Measurements from ENCODE around the gene PROK2. TPM values are rescaled to one million over a fixed set of nuclear protein-coding genes. Genes with fewer than 3 reads are reported as not detected.

PROK2 gene
- total and polyA plus RNA-seq, 4 donors: 0.24 to 0.84 (median 0.41) TPM

DNA sequence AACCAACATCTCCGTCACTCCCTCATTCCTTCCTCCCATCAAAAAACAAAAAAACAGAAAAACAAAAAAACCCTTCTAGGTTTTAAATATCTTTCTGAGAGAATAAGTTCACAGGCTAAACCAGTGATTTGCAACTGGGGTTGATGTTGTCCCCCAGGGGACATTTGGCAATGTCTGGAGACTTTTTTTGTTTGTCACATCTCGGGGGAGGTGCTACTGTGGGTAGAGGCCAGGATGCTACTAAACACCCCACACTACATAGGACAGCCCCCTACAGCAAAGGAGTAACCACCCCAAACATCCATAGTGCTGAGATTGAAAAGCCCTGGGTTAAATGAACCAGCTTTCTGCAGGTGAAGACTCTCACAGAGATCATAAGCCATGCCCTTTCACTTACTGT lies 17.0 kb upstream of the PROK2 start (continued):
- TF ChIP-seq GABPA (IDR thresholded peaks at IDR 0.05 in 1 of 2, conservative IDR thresholded peaks at IDR 0.05 in 1 of 2) (no peak), RAD21 (IDR thresholded peaks at IDR 0.05) (no peak), HNF4G (IDR thresholded peaks at IDR 0.05) (no peak)
- TF ChIP-seq, protein P1, sequence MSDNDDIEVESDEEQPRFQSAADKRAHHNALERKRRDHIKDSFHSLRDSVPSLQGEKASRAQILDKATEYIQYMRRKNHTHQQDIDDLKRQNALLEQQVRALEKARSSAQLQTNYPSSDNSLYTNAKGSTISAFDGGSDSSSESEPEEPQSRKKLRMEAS (IDR thresholded peaks at IDR 0.05): no peak

DNA sequence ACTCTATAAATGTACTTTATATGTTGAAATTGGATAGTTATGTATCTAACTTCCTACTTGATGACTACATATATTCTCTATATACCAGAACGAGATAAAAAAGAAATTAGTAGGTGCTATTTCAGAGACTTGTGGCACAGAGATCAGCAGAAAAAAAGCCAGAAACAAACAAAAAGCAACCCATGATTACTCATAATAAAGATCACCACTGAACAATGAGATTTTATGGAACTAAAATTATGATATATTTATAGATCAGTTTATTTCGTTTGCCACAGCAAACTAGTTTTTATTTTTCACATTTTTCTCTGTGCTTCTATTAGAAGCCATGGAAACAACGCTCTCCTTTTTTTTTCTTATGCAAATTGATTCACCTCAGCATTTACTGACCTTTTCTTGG lies 15.1 kb upstream of the PROK2 start:
- Histone ChIP-seq H3K4me3 (ENCODE audit: low read depth in 1 of 3, low read length in 3 of 3) (no peak overlapping the region), H3K36me3 (ENCODE audit: control insufficient read depth in 4 of 4, insufficient read depth in 3 of 4, low read depth in 1 of 4, low read length in 3 of 4) (no peaks in the 10 kb centered on the region), H3K9me3 (ENCODE audit: control insufficient read depth in 4 of 4, low read length in 3 of 4) (no peaks in the 10 kb centered on the region), H3K27ac (ENCODE audit: low read depth in 1 of 2, low read length in 2 of 2) (no peak overlapping the region), H3K4me1 (ENCODE audit: control insufficient read depth in 4 of 4, insufficient read depth in 4 of 4, low read length in 3 of 4) (no peaks in the 10 kb centered on the region), H3K27me3 (ENCODE audit: control insufficient read depth in 4 of 4, insufficient read depth in 4 of 4, low read length in 3 of 4) (peaks cover 0 to 13% (median under 1%) of the 10 kb centered on the region in 4 donors), H3K9ac (ENCODE audit: low read depth in 1 of 2, low read length in 2 of 2) (no peak overlapping the region)
- no peak for DNase-seq (ENCODE audit: low spot score)
- WGBS: 42% methylated on average over 3 of the region's 3 CpGs
- TF ChIP-seq HNF4A (conservative IDR thresholded peaks at IDR 0.05) (no peak), HNF4G (IDR thresholded peaks at IDR 0.05) (no peak), NR2F2 (IDR thresholded peaks at IDR 0.05) (no peak), EGR1 (IDR thresholded peaks at IDR 0.05; ENCODE audit: low read depth in 2 of 2) (no peak), RAD21 (IDR thresholded peaks at IDR 0.05) (no peak)
- TF ChIP-seq, protein P2, sequence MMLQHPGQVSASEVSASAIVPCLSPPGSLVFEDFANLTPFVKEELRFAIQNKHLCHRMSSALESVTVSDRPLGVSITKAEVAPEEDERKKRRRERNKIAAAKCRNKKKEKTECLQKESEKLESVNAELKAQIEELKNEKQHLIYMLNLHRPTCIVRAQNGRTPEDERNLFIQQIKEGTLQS (IDR thresholded peaks at IDR 0.05): no peak
- TF ChIP-seq, protein P3, sequence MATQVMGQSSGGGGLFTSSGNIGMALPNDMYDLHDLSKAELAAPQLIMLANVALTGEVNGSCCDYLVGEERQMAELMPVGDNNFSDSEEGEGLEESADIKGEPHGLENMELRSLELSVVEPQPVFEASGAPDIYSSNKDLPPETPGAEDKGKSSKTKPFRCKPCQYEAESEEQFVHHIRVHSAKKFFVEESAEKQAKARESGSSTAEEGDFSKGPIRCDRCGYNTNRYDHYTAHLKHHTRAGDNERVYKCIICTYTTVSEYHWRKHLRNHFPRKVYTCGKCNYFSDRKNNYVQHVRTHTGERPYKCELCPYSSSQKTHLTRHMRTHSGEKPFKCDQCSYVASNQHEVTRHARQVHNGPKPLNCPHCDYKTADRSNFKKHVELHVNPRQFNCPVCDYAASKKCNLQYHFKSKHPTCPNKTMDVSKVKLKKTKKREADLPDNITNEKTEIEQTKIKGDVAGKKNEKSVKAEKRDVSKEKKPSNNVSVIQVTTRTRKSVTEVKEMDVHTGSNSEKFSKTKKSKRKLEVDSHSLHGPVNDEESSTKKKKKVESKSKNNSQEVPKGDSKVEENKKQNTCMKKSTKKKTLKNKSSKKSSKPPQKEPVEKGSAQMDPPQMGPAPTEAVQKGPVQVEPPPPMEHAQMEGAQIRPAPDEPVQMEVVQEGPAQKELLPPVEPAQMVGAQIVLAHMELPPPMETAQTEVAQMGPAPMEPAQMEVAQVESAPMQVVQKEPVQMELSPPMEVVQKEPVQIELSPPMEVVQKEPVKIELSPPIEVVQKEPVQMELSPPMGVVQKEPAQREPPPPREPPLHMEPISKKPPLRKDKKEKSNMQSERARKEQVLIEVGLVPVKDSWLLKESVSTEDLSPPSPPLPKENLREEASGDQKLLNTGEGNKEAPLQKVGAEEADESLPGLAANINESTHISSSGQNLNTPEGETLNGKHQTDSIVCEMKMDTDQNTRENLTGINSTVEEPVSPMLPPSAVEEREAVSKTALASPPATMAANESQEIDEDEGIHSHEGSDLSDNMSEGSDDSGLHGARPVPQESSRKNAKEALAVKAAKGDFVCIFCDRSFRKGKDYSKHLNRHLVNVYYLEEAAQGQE (IDR thresholded peaks at IDR 0.05): no peak
- TF ChIP-seq, protein P1 (IDR thresholded peaks at IDR 0.05): no peak

DNA sequence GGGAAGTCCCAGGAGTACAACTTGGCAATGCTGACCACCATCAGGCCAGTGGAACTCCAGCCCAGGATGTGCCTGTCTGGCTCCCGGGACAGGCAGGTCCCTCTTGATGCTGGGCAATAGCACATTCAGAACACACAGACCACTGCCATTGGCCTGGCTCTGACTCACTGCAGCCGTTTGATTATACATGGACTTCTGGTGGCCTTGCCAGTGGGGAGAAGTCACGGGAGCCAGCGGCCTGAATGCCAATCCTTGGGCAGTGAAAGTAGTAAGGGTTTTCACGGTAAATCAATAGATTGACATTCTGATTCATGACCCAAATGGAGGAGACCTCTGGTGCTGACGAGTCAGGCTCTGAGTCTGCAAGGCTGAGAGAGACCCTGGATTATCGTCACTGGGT lies 12.5 kb upstream of the PROK2 start:
- Histone ChIP-seq H3K4me3 (ENCODE audit: low read depth in 1 of 3, low read length in 3 of 3) (no peak overlapping the region), H3K4me1 (ENCODE audit: control insufficient read depth in 4 of 4, insufficient read depth in 4 of 4, low read length in 3 of 4) (no peaks in the 10 kb centered on the region), H3K9ac (ENCODE audit: low read depth in 1 of 2, low read length in 2 of 2) (no peak overlapping the region), H3K27me3 (ENCODE audit: control insufficient read depth in 4 of 4, insufficient read depth in 4 of 4, low read length in 3 of 4) (peaks cover 0 to 8% (median under 1%) of the 10 kb centered on the region in 4 donors), H3K27ac (ENCODE audit: low read depth in 1 of 2, low read length in 2 of 2) (no peak overlapping the region), H3K36me3 (ENCODE audit: control insufficient read depth in 4 of 4, insufficient read depth in 3 of 4, low read depth in 1 of 4, low read length in 3 of 4) (no peaks in the 10 kb centered on the region), H3K9me3 (ENCODE audit: control insufficient read depth in 4 of 4, low read length in 3 of 4) (no peaks in the 10 kb centered on the region)
- no peak for DNase-seq (ENCODE audit: low spot score)
- TF ChIP-seq SP1 (IDR thresholded peaks at IDR 0.05): no peak
- 86% methylated on average over 7 of the region's 7 CpGs for WGBS

DNA sequence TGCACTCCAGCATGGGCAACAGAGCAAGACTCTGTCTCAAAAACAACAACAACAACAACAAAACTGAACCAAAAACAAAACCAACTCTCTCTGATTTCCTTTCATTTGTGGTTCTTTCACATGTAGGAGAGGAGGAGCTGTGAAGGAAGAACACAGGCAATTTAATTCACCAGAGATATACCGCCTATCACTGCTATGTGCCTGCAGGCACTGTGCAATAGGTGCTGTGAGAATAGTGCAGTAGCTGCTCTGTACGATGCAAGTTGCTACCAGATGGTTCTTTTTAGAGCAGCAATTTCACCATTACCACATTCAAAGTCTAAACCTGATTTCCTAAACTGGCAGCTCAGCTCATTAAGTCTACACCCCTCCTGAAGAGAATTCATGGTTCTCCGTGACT lies 11.3 kb upstream of the PROK2 start:
- H3K4me3 ChIP-seq (ENCODE audit: low read depth in 1 of 3, low read length in 3 of 3): no peak overlapping the region
- H3K27ac ChIP-seq (ENCODE audit: low read depth in 1 of 2, low read length in 2 of 2): no peak overlapping the region
- H3K27me3 ChIP-seq (ENCODE audit: control insufficient read depth in 4 of 4, insufficient read depth in 4 of 4, low read length in 3 of 4): peaks cover 0 to 4% (median 0%) of the 10 kb centered on the region in 4 donors
- 77% methylated on average over 3 of the region's 3 CpGs for WGBS
- H3K9ac ChIP-seq (ENCODE audit: low read depth in 1 of 2, low read length in 2 of 2): no peak overlapping the region
- no peak for TF ChIP-seq YY1 (IDR thresholded peaks at IDR 0.05)
- TF ChIP-seq, protein P2 (IDR thresholded peaks at IDR 0.05): no peak
- TF ChIP-seq HNF4A (conservative IDR thresholded peaks at IDR 0.05): no peak
- TF ChIP-seq, protein P4, sequence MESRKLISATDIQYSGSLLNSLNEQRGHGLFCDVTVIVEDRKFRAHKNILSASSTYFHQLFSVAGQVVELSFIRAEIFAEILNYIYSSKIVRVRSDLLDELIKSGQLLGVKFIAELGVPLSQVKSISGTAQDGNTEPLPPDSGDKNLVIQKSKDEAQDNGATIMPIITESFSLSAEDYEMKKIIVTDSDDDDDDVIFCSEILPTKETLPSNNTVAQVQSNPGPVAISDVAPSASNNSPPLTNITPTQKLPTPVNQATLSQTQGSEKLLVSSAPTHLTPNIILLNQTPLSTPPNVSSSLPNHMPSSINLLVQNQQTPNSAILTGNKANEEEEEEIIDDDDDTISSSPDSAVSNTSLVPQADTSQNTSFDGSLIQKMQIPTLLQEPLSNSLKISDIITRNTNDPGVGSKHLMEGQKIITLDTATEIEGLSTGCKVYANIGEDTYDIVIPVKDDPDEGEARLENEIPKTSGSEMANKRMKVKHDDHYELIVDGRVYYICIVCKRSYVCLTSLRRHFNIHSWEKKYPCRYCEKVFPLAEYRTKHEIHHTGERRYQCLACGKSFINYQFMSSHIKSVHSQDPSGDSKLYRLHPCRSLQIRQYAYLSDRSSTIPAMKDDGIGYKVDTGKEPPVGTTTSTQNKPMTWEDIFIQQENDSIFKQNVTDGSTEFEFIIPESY (IDR thresholded peaks at IDR 0.05): no peak
- no peak for TF ChIP-seq JUND (IDR thresholded peaks at IDR 0.05)
- no peak for TF ChIP-seq RXRA (IDR thresholded peaks at IDR 0.05)
- TF ChIP-seq, protein P3 (IDR thresholded peaks at IDR 0.05): no peak
- TF ChIP-seq EGR1 (IDR thresholded peaks at IDR 0.05; ENCODE audit: low read depth in 2 of 2): no peak
- TF ChIP-seq HNF4G (IDR thresholded peaks at IDR 0.05): no peak
- TF ChIP-seq TAF1 (conservative IDR thresholded peaks at IDR 0.05): no peak
- no peaks in the 10 kb centered on the region for H3K4me1 ChIP-seq (ENCODE audit: control insufficient read depth in 4 of 4, insufficient read depth in 4 of 4, low read length in 3 of 4)
- H3K9me3 ChIP-seq (ENCODE audit: control insufficient read depth in 4 of 4, low read length in 3 of 4): no peaks in the 10 kb centered on the region
- no peak for DNase-seq (ENCODE audit: low spot score)
- H3K36me3 ChIP-seq (ENCODE audit: control insufficient read depth in 4 of 4, insufficient read depth in 3 of 4, low read depth in 1 of 4, low read length in 3 of 4): no peaks in the 10 kb centered on the region
